K562 (cell line): ENCODE results near the gene GLIPR1.

Experiments used
- ATF2 ChIP-seq: sonication (generic); formaldehyde crosslinking; IDR thresholded peaks from 2 replicates; pipeline ENCODE4 v1.8.1; 2022; ENCODE audit warnings: missing genetic modification reagents
- CHD4 ChIP-seq: fragments of 200-600 bp; sonication (generic); IDR thresholded peaks from 3 replicates; pipeline ENCODE4 v1.6.1; 2012; ENCODE audit warnings: low read depth, mild to moderate bottlenecking, mixed read lengths, low read length, inconsistent platforms; ENCODE audit not compliant: insufficient read depth, insufficient replicate concordance, poor library complexity, severe bottlenecking
- CTCF ChIP-seq, 3 experiments: IDR thresholded peaks in 2 of 3; conservative IDR thresholded peaks in 1 of 3; 2 replicates each; pipeline ENCODE4 v1.5.1; 2011 to 2012; ENCODE audit warnings: low read length in 3 of 3, mild to moderate bottlenecking in 3 of 3, control low read depth in 2 of 3, improper control_type of control experiment in 1 of 3, inconsistent platforms in 1 of 3, low read depth in 1 of 3, mixed read lengths in 1 of 3, moderate library complexity in 1 of 3; ENCODE audit not compliant: insufficient read depth in 2 of 3
- POLR2AphosphoS5 ChIP-seq: IDR thresholded peaks from 2 replicates; pipeline ENCODE4 v1.6.1; 2011; ENCODE audit warnings: mild to moderate bottlenecking, low read depth, low read length, moderate library complexity; ENCODE audit not compliant: control insufficient read depth, insufficient read depth
- RERE ChIP-seq: sonication (generic); formaldehyde crosslinking; IDR thresholded peaks from 2 replicates; pipeline ENCODE4 v1.8.0; 2023; ENCODE audit warnings: missing genetic modification reagents, mild to moderate bottlenecking, borderline replicate concordance
- SRF ChIP-seq, 2 experiments: fragments of 250-450, 450-650 bp in 1 of 2; sonication (Bioruptor Pico) in 1 of 2; sonication (generic) in 1 of 2; formaldehyde crosslinking; IDR thresholded peaks; 2 replicates each; pipeline versions ENCODE4 v1.5.0 to v1.5.1; 2020 to 2022; ENCODE audit warnings: mild to moderate bottlenecking in 1 of 2, missing genetic modification reagents in 1 of 2
- ZHX1 ChIP-seq: fragments of 150-350 bp; conservative IDR thresholded peaks from 2 replicates; pipeline ENCODE4 v1.6.1; 2014; ENCODE audit warnings: low read length

GRCh38 chr12:75483431-75483830, 2.9 kb downstream of the GLIPR1 start:
- no peak for TF ChIP-seq ZHX1
- no peak for TF ChIP-seq CTCF (IDR thresholded peaks at IDR 0.05 in 2 of 3, conservative IDR thresholded peaks at IDR 0.05 in 1 of 3; ENCODE audit: insufficient read depth in 2 of 3, low read depth in 1 of 3, low read length in 3 of 3)
- no peak for TF ChIP-seq ATF2 (CRISPR knock-in tag)
- TF ChIP-seq CHD4, result no peak
- TF ChIP-seq POLR2AphosphoS5, result no peak
- TF ChIP-seq SRF (CRISPR knock-in tag; IDR thresholded peaks at IDR 0.05), result no peak
- no peak for TF ChIP-seq RERE (CRISPR knock-in tag)
